OCI-LY3 (cell line): Measurements from ENCODE around the gene RGS6.
A peak's percentile ranks its signal among the peaks of the same experiment; 100 is the strongest.

Experiments used
- H2AFZ ChIP-seq: fragments of 200-600, 300-600 bp; shearing (Covaris generic); 2 replicates; pipeline ENCODE4 v1.6.0; 2014; ENCODE audit warnings: antibody characterized with exemption, low read depth, low read length
- H3K27ac ChIP-seq: fragments of 200-600, 300-600 bp; sonication (generic); 2 replicates; pipeline ENCODE4 v1.5.1; 2014; ENCODE audit warnings: mild to moderate bottlenecking, low read length, moderate library complexity, mixed read lengths
- H3K27me3 ChIP-seq: fragments of 200-600, 300-600 bp; sonication (generic); 2 replicates; pipeline ENCODE4 v1.6.1; 2014; ENCODE audit warnings: low read depth, low read length, mixed read lengths
- H3K36me3 ChIP-seq: fragments of 200-600, 300-600 bp; sonication (generic); replicated peaks from 2 replicates; pipeline ENCODE3; 2014; ENCODE audit warnings: low read depth, low read length, mixed read lengths
- H3K4me1 ChIP-seq: fragments of 300-600, 200-600 bp; sonication (generic); 2 replicates; pipeline ENCODE4 v1.6.1; 2014; ENCODE audit warnings: low read length, mixed read lengths
- H3K4me2 ChIP-seq: fragments of 200-600, 300-600 bp; sonication (generic); 2 replicates; pipeline ENCODE4 v1.6.1; 2014; ENCODE audit warnings: low read length, mixed read lengths
- H3K4me3 ChIP-seq: fragments of 300-600, 200-600 bp; sonication (generic); 2 replicates; pipeline ENCODE4 v1.5.1; 2014; ENCODE audit warnings: antibody characterized with exemption, mild to moderate bottlenecking, low read length, moderate library complexity
- H3K79me2 ChIP-seq: fragments of 300-600, 200-600 bp; shearing (Covaris generic); 2 replicates; pipeline ENCODE4 v1.6.1; 2014; ENCODE audit warnings: mild to moderate bottlenecking, low read length, mixed read lengths
- H3K9ac ChIP-seq: fragments of 300-600, 200-600 bp; shearing (Covaris generic); 2 replicates; pipeline ENCODE4 v1.6.0; 2014; ENCODE audit warnings: mild to moderate bottlenecking, low read length, moderate library complexity
- H3K9me3 ChIP-seq: fragments of 200-600, 300-600 bp; shearing (Covaris generic); 2 replicates; pipeline ENCODE4 v1.6.1; 2014; ENCODE audit warnings: low read length, mixed read lengths; ENCODE audit not compliant: insufficient read depth
- H4K20me1 ChIP-seq: fragments of 200-600, 300-600 bp; sonication (generic); 2 replicates; pipeline ENCODE4 v1.6.1; 2016; ENCODE audit warnings: low read length, mixed read lengths; ENCODE audit not compliant: insufficient read depth
- EZH2phosphoT487 ChIP-seq: fragments of 200-600 bp; shearing (Covaris generic); IDR thresholded peaks from 2 replicates; pipeline ENCODE4 v1.6.1; 2018; ENCODE audit warnings: antibody characterized with exemption, mixed run types, low read depth
- TF ChIP-seq, protein P1 (sequence below): fragments of 200-600, 300-600 bp; sonication (generic); IDR thresholded peaks from 2 replicates; pipeline ENCODE4 v1.5.1; 2014; ENCODE audit warnings: antibody characterized with exemption, low read length, low read depth

The RGS6 gene

DNA sequence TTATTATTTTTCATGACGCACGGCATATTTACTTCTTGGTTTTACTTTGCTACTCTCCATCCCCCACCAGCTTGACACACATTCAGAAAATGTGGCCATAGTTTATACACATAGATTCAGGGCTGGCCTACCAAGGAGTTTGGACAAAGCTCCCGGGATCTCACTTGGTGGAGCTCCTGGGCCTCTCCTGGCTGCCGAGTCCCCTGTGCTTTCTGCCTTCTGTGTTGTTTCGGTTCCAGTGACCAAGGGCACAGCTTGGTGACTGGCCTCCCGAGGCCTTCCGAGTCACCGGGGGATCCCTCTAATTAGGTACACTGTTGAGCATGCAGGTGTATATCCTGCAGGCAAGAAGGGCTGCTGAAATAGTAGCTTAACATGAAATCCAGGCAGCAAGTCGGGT is 63.5 kb downstream of the RGS6 start:
- H3K36me3 ChIP-seq = no peaks in the 10 kb centered on the region
- H3K27me3 ChIP-seq = no peaks in the 10 kb centered on the region
- H3K79me2 ChIP-seq = no peaks in the 10 kb centered on the region
- TF ChIP-seq EZH2phosphoT487 = no peak
- TF ChIP-seq, protein P1, sequence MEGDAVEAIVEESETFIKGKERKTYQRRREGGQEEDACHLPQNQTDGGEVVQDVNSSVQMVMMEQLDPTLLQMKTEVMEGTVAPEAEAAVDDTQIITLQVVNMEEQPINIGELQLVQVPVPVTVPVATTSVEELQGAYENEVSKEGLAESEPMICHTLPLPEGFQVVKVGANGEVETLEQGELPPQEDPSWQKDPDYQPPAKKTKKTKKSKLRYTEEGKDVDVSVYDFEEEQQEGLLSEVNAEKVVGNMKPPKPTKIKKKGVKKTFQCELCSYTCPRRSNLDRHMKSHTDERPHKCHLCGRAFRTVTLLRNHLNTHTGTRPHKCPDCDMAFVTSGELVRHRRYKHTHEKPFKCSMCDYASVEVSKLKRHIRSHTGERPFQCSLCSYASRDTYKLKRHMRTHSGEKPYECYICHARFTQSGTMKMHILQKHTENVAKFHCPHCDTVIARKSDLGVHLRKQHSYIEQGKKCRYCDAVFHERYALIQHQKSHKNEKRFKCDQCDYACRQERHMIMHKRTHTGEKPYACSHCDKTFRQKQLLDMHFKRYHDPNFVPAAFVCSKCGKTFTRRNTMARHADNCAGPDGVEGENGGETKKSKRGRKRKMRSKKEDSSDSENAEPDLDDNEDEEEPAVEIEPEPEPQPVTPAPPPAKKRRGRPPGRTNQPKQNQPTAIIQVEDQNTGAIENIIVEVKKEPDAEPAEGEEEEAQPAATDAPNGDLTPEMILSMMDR = no peak
- no peaks in the 10 kb centered on the region for H4K20me1 ChIP-seq
- no peak overlapping the region for H3K27ac ChIP-seq
- H2AFZ ChIP-seq = no peak overlapping the region
- no peak overlapping the region for H3K9ac ChIP-seq
- no peak overlapping the region for H3K4me2 ChIP-seq
- no peak overlapping the region for H3K4me3 ChIP-seq
- H3K9me3 ChIP-seq = no peaks in the 10 kb centered on the region
- H3K4me1 ChIP-seq = peaks cover 5% of the 10 kb centered on the region

DNA sequence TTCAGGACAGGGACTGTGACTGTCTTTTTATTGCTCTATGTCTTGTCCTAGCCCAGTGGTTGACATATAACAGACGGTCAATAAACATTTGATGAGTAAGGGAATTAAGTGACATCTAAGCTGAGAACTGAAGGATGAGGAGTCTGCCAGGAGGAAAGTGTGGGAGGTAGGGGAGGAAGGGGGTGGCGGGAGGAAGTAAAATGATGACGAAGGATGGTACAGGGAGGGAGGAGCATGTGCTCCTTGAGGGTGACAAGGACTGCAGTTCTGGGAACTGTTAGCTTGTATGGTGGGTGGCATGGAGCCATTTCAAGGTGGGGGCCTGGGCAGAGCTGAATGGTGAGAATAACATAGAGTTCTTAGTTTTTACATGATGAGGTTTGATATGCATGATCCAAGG is 64.4 kb downstream of the RGS6 start:
- no peak overlapping the region for H2AFZ ChIP-seq
- H3K27ac ChIP-seq = no peak overlapping the region
- no peaks in the 10 kb centered on the region for H4K20me1 ChIP-seq
- no peak overlapping the region for H3K4me2 ChIP-seq
- no peaks in the 10 kb centered on the region for H3K36me3 ChIP-seq
- no peak overlapping the region for H3K4me3 ChIP-seq
- H3K9me3 ChIP-seq = no peaks in the 10 kb centered on the region
- TF ChIP-seq, protein P1 = no peak
- no peak for TF ChIP-seq EZH2phosphoT487
- H3K27me3 ChIP-seq = no peaks in the 10 kb centered on the region
- H3K79me2 ChIP-seq = no peaks in the 10 kb centered on the region
- H3K9ac ChIP-seq = no peak overlapping the region
- H3K4me1 ChIP-seq = peaks cover 13% of the 10 kb centered on the region

DNA sequence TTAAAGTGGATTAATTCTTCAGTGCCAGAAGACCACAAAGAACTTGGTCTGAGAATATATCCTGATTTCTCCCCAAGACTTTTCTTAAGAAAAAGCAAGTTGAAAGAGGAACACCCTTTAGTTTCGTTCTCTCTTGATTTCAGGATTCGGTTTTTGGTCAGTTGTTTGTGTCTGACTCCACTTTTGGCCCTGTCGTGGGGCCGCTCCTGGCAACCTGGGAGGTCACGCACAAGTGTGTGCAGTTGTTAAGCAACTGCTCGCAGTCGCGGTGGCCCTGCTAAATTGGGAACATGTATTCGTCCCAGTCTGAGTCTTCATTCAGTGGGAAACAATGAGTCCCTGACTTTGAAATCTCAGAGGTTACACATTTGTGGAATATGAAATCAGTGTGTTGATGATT is 68.7 kb downstream of the RGS6 start:
- Histone ChIP-seq H3K4me3 (0 out of 2 replicates have a peak overlapping the region, but pooled peaks have one; percentile 1), H3K9me3 (no peaks in the 10 kb centered on the region), H3K4me1 (peaks cover 13% of the 10 kb centered on the region), H3K4me2 (peak overlapping the region; percentile 47), H3K79me2 (no peaks in the 10 kb centered on the region), H2AFZ (no peak overlapping the region), H3K36me3 (no peaks in the 10 kb centered on the region), H3K27me3 (no peaks in the 10 kb centered on the region), H3K9ac (no peak overlapping the region), H4K20me1 (no peaks in the 10 kb centered on the region), H3K27ac (no peak overlapping the region)
- no peak for TF ChIP-seq EZH2phosphoT487
- TF ChIP-seq, protein P1 = no peak

DNA sequence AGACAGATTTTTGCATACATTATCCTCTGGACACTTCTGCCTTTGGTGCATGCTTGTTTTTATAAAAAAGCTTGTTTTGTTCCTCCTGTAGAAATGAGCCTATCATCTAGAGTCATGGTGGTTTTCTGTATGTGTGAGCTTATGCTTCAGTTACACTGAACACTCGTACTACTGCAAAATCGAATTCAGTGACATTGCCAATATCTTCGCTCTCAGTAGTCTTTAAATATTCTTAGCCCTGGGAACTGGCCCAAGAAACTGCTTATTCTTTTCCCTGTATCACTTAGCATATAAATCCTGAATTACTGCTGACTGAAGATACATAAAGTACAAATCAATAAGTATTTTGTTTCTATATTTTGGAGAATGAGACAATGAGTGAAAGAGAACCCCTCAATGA is 70.5 kb downstream of the RGS6 start:
- peaks cover 13% of the 10 kb centered on the region for H3K4me1 ChIP-seq
- no peaks in the 10 kb centered on the region for H4K20me1 ChIP-seq
- H3K4me3 ChIP-seq = no peak overlapping the region
- no peak overlapping the region for H2AFZ ChIP-seq
- H3K27me3 ChIP-seq = no peaks in the 10 kb centered on the region
- TF ChIP-seq EZH2phosphoT487 = no peak
- TF ChIP-seq, protein P1 = no peak
- H3K9ac ChIP-seq = no peak overlapping the region
- no peaks in the 10 kb centered on the region for H3K79me2 ChIP-seq
- H3K36me3 ChIP-seq = no peaks in the 10 kb centered on the region
- H3K27ac ChIP-seq = no peak overlapping the region
- H3K9me3 ChIP-seq = no peaks in the 10 kb centered on the region
- no peak overlapping the region for H3K4me2 ChIP-seq
